IMR-90 (cell line): ENCODE results near the gene RPL23. TPM values are rescaled to one million over a fixed set of nuclear protein-coding genes. Genes with fewer than 3 reads are reported as not detected.

Experiments
- ATAC-seq: fragments of 200-7000 bp; cut with Tn5 transposase; 2 replicates; pipeline ENCODE4 v1.9.1; 2020; ENCODE audit warnings: low read depth, mild to moderate bottlenecking, moderate library complexity
- BruUV-seq: library from RNA; stranded (reverse); fragments of 400-500 nt; replicated peaks from 2 replicates; lab custom pipeline; 2021; lab: Mats Ljungman, UMichigan
- CTCF ChIA-PET: fragments of 300-600 bp; formaldehyde crosslinking; extraction: SDS; loops from one replicate; lab custom pipeline; 2021; ENCODE audit warnings: antibody characterized with exemption; lab: Yijun Ruan, JAX
- POLR2A ChIA-PET: fragments of 300-600 bp; sonication (Branson Sonifier 250); formaldehyde crosslinking; loops from one replicate; lab custom pipeline; 2022; ENCODE audit warnings: antibody characterized with exemption; ENCODE audit not compliant: unreplicated experiment; lab: Charles Lee
- DNase-seq: peaks from one replicate; pipeline ENCODE4 v3.0.0; 2013
- H2AFZ ChIP-seq: replicated peaks from 2 replicates; pipeline ENCODE3; 2013; ENCODE audit warnings: low read length, mild to moderate bottlenecking; ENCODE audit not compliant: poor library complexity
- H2AK5ac ChIP-seq: 2 replicates; pipeline ENCODE4 v1.6.1; 2013; ENCODE audit warnings: low read depth, low read length, inconsistent platforms
- H2AK9ac ChIP-seq: replicated peaks from 2 replicates; pipeline ENCODE3; 2013; ENCODE audit warnings: mild to moderate bottlenecking, low read depth, low read length, moderate library complexity; ENCODE audit not compliant: poor library complexity
- H2BK120ac ChIP-seq: 2 replicates; pipeline ENCODE4 v1.6.1; 2013; ENCODE audit warnings: low read depth, low read length, inconsistent platforms
- H2BK15ac ChIP-seq: 3 replicates; pipeline ENCODE4 v1.6.1; 2013; ENCODE audit warnings: low read depth, low read length, inconsistent platforms
- H2BK20ac ChIP-seq: 2 replicates; pipeline ENCODE4 v1.6.1; 2013; ENCODE audit warnings: low read depth, mild to moderate bottlenecking, inconsistent platforms, low read length, moderate library complexity
- H2BK5ac ChIP-seq: 2 replicates; pipeline ENCODE4 v1.6.1; 2013; ENCODE audit warnings: mild to moderate bottlenecking, low read depth, low read length, inconsistent platforms; ENCODE audit not compliant: poor library complexity, severe bottlenecking
- H3K14ac ChIP-seq: replicated peaks from 2 replicates; pipeline ENCODE4 v1.6.1; 2013; ENCODE audit warnings: low read depth, low read length, inconsistent platforms
- H3K18ac ChIP-seq: 2 replicates; pipeline ENCODE4 v1.6.1; 2013; ENCODE audit warnings: low read depth, low read length, control low read depth
- H3K23ac ChIP-seq: 2 replicates; pipeline ENCODE4 v1.6.1; 2013; ENCODE audit warnings: low read depth, low read length, inconsistent platforms
- H3K27ac ChIP-seq: 2 replicates; pipeline ENCODE4 v1.5.1; 2013; ENCODE audit warnings: mild to moderate bottlenecking, control low read depth, low read length; ENCODE audit not compliant: insufficient read depth
- H3K27me3 ChIP-seq: 2 replicates; pipeline ENCODE4 v1.6.1; 2013; ENCODE audit warnings: low read length; ENCODE audit not compliant: control insufficient read depth, insufficient read depth
- H3K36me3 ChIP-seq: 2 replicates; pipeline ENCODE4 v1.6.1; 2013; ENCODE audit warnings: low read length, mixed read lengths; ENCODE audit not compliant: control insufficient read depth, insufficient read depth
- H3K4ac ChIP-seq: 2 replicates; pipeline ENCODE4 v1.6.1; 2013; ENCODE audit warnings: low read depth, low read length, inconsistent platforms
- H3K4me1 ChIP-seq: 2 replicates; pipeline ENCODE4 v1.6.1; 2013; ENCODE audit warnings: low read length, mixed read lengths; ENCODE audit not compliant: control insufficient read depth, insufficient read depth
- H3K4me2 ChIP-seq: 2 replicates; pipeline ENCODE4 v1.6.1; 2013; ENCODE audit warnings: low read depth, mild to moderate bottlenecking, control low read depth, low read length, moderate library complexity
- H3K4me3 ChIP-seq: 2 replicates; pipeline ENCODE4 v1.5.1; 2013; ENCODE audit warnings: low read depth, mild to moderate bottlenecking, control low read depth, low read length, moderate library complexity; ENCODE audit not compliant: insufficient read depth
- H3K56ac ChIP-seq: 2 replicates; pipeline ENCODE4 v1.6.1; 2013; ENCODE audit warnings: low read length, inconsistent platforms; ENCODE audit not compliant: insufficient read depth; ENCODE audit errors: extremely low read depth
- H3K79me1 ChIP-seq, 2 experiments: 2 replicates each; pipeline ENCODE4 v1.6.1; 2013; ENCODE audit warnings: low read length in 2 of 2, inconsistent platforms in 1 of 2, low read depth in 1 of 2
- H3K9ac ChIP-seq: 2 replicates; pipeline ENCODE4 v1.6.1; 2013; ENCODE audit warnings: low read depth, low read length, control low read depth
- H3K9me1 ChIP-seq: 2 replicates; pipeline ENCODE4 v1.6.1; 2013; ENCODE audit warnings: low read length, inconsistent platforms; ENCODE audit not compliant: insufficient read depth
- H3K9me3 ChIP-seq: 2 replicates; pipeline ENCODE4 v1.6.1; 2013; ENCODE audit warnings: low read length; ENCODE audit not compliant: control insufficient read depth, insufficient read depth
- H4K20me1 ChIP-seq: 2 replicates; pipeline ENCODE4 v1.6.1; 2013; ENCODE audit warnings: low read length, inconsistent platforms; ENCODE audit not compliant: insufficient read depth
- H4K5ac ChIP-seq: 2 replicates; pipeline ENCODE4 v1.6.1; 2013; ENCODE audit warnings: mild to moderate bottlenecking, low read depth, low read length, control low read depth
- H4K8ac ChIP-seq, 2 experiments: 2 replicates each; pipeline ENCODE4 v1.6.1; 2013; ENCODE audit warnings: low read depth in 2 of 2, low read length in 2 of 2, control low read depth in 1 of 2, inconsistent platforms in 1 of 2
- H4K91ac ChIP-seq: 2 replicates; pipeline ENCODE4 v1.6.1; 2013; ENCODE audit warnings: low read depth, low read length, inconsistent platforms; ENCODE audit not compliant: insufficient read depth
- BHLHE40 ChIP-seq: fragments of 150-350 bp; IDR thresholded peaks from 2 replicates; pipeline ENCODE4 v1.6.1; 2016; ENCODE audit warnings: mild to moderate bottlenecking, low read depth, low read length
- CEBPB ChIP-seq: IDR thresholded peaks from 2 replicates; pipeline ENCODE4 v1.6.1; 2012; ENCODE audit warnings: low read depth, low read length, improper control_type of control experiment
- CHD1 ChIP-seq: IDR thresholded peaks from 2 replicates; pipeline ENCODE4 v1.6.1; 2012; ENCODE audit warnings: low read depth, low read length, improper control_type of control experiment
- FOS ChIP-seq: fragments of 150-350 bp; IDR thresholded peaks from 2 replicates; pipeline ENCODE4 v1.6.1; 2016; ENCODE audit warnings: low read depth, low read length
- MAFK ChIP-seq: IDR thresholded peaks from 2 replicates; pipeline ENCODE4 v1.6.1; 2012; ENCODE audit warnings: low read depth, low read length, improper control_type of control experiment
- MAZ ChIP-seq: IDR thresholded peaks from 2 replicates; pipeline ENCODE4 v1.6.1; 2012; ENCODE audit warnings: low read depth, mild to moderate bottlenecking, low read length, improper control_type of control experiment, moderate library complexity, borderline replicate concordance
- MXI1 ChIP-seq: IDR thresholded peaks from 2 replicates; pipeline ENCODE4 v1.6.1; 2012; ENCODE audit warnings: low read depth, mild to moderate bottlenecking, low read length, moderate library complexity, borderline replicate concordance
- NFE2L2 ChIP-seq: fragments of 150-350 bp; IDR thresholded peaks from 2 replicates; pipeline ENCODE4 v1.6.1; 2016; ENCODE audit warnings: low read depth, mild to moderate bottlenecking, low read length
- POLR2A ChIP-seq: IDR thresholded peaks from 2 replicates; pipeline ENCODE4 v1.6.1; 2012; ENCODE audit warnings: mild to moderate bottlenecking, low read depth, low read length
- RAD21 ChIP-seq: IDR thresholded peaks from 2 replicates; pipeline ENCODE4 v1.6.1; 2012; ENCODE audit warnings: low read length, improper control_type of control experiment
- RCOR1 ChIP-seq: IDR thresholded peaks from 2 replicates; pipeline ENCODE4 v1.6.1; 2012; ENCODE audit warnings: mild to moderate bottlenecking, low read length, improper control_type of control experiment; ENCODE audit not compliant: insufficient replicate concordance
- RFX5 ChIP-seq: IDR thresholded peaks from 2 replicates; pipeline ENCODE4 v1.8.0; 2012; ENCODE audit warnings: low read depth, mild to moderate bottlenecking, low read length, moderate library complexity
- SMC3 ChIP-seq: fragments of 150-350 bp; IDR thresholded peaks from 2 replicates; pipeline ENCODE4 v1.6.1; 2016; ENCODE audit warnings: low read depth, mild to moderate bottlenecking, antibody characterized with exemption, low read length, moderate library complexity
- WGBS, 2 experiments: methylation state at CpG; one replicate each; pipeline versions ENCODE4 v1.1.5 to v1.1.7; 2013; ENCODE audit warnings: missing lambda C conversion rate in 2 of 2; ENCODE audit not compliant: insufficient read length in 1 of 2; ENCODE audit errors: extremely low coverage in 2 of 2; 5-methylcytosine and 5-hydroxymethylcytosine counted together
- dilution Hi-C: fragments of 300-500 bp; cut with HindIII; formaldehyde crosslinking; loops from one replicate; pipeline ENCODE4 v1.14.3; 2018; ENCODE audit warnings: low sequenced_read_pairs; ENCODE audit not compliant: unreplicated experiment
- in situ Hi-C: fragments of 300-500 bp; cut with MboI; formaldehyde crosslinking; loops from 3 replicates; pipeline ENCODE4 v1.14.3; 2019; ENCODE audit warnings: low sequenced_read_pairs, inconsistent platforms, mixed read lengths
- intact Hi-C: fragments of 100-400 bp; cut with micrococcal nuclease; formaldehyde crosslinking; loops from 2 replicates; pipeline ENCODE4 v1.10.0; 2022
- polyA plus RNA-seq, 3 experiments: library from polyadenylated mRNA; depleted of rRNA; stranded (reverse); fragments of >200 nt; gene quantifications; 2 replicates each; pipeline ENCODE4 v1.2.3, GENCODE V29; 2012; ENCODE audit warnings: low replicate concordance in 1 of 3
- total RNA-seq: library from RNA; depleted of rRNA; stranded (reverse); fragments of >200 nt; gene quantifications from 2 replicates; pipeline ENCODE4 v1.2.3, GENCODE V29; 2012
- TF ChIP-seq, protein P1 (sequence below): fragments of 150-350 bp; IDR thresholded peaks from 2 replicates; pipeline ENCODE4 v1.6.1; 2016; ENCODE audit warnings: low read depth, mild to moderate bottlenecking, low read length, moderate library complexity, borderline replicate concordance
- TF ChIP-seq, protein P2 (sequence below): conservative IDR thresholded peaks from 2 replicates; pipeline ENCODE4 v1.5.1; 2012; ENCODE audit warnings: mild to moderate bottlenecking, low read depth, low read length, improper control_type of control experiment
- TF ChIP-seq, protein P3 (sequence below): fragments of 150-350 bp; IDR thresholded peaks from 2 replicates; pipeline ENCODE4 v1.6.1; 2017; ENCODE audit warnings: mild to moderate bottlenecking, antibody characterized with exemption, low read length, low read depth

RPL23 gene
- total and polyA plus RNA-seq, 2 of the 4 experiments (the other 2 are of a cell fraction): 1,170 to 2,308 TPM

DNA sequence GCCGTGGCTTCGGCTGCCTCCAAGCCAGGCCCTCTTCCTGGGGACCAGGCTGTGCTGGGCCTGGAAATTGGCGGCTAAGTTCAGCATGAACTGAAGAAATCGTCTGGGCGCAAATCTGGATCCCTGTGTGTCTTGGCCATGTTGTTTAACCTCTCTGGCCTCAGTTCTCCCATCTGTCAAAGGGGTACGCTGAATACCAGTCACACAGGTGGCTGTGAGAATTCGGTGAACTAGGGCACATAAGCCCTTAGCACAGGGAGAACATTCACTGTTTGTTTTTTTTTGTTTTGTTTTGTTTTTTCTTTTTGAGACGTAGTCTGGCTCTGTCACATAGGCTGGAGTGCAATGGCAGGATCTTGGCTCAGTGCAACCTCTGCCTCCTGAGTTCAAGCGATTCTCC lies 35.3 kb upstream of the RPL23 start:
- Histone ChIP-seq H3K9ac (no peak overlapping the region), H2AK5ac (no peak overlapping the region; the same call in 1 of the 2 replicates), H3K9me1 (peaks cover 38% of the 10 kb centered on the region), H3K27me3 (no peaks in the 10 kb centered on the region), H3K14ac (no peak overlapping the region), H3K4me2 (no peak overlapping the region), H3K79me1 (peaks cover 25 to 91% of the 10 kb centered on the region in 2 experiments; a peak in 3 of 4 replicates), H3K9me3 (no peaks in the 10 kb centered on the region), H3K23ac (no peak overlapping the region), H2BK20ac (no peak overlapping the region), H3K4me3 (no peak overlapping the region), H4K5ac (no peak overlapping the region), H2AK9ac (no peak overlapping the region), H2AFZ (no peak overlapping the region), H2BK5ac (no peak overlapping the region), H4K91ac (no peak overlapping the region), H4K8ac (no peak overlapping the region), H3K4ac (no peak overlapping the region), H3K36me3 (peaks cover 81% of the 10 kb centered on the region), H2BK15ac (no peak overlapping the region), H3K27ac (no peak overlapping the region), H2BK120ac (no peak overlapping the region), H3K56ac (no peak overlapping the region), H3K18ac (no peak overlapping the region), H4K20me1 (peaks cover 100% of the 10 kb centered on the region), H3K4me1 (peaks cover 27% of the 10 kb centered on the region)
- dilution Hi-C loops: no loop called here
- WGBS, 2 experiments: 95% methylated on average over 3 of the region's 9 CpGs; no CpG with 5 or more reads in 1 of the 2 experiments
- ATAC-seq (no peak), DNase-seq (no peak)
- BruUV-seq: no TSS peak
- intact Hi-C loops: no loop called here
- TF ChIP-seq MXI1: no peak
- no peak for TF ChIP-seq RCOR1
- no peak for TF ChIP-seq NFE2L2
- no peak for TF ChIP-seq CHD1
- TF ChIP-seq MAZ: no peak
- TF ChIP-seq, protein P1, sequence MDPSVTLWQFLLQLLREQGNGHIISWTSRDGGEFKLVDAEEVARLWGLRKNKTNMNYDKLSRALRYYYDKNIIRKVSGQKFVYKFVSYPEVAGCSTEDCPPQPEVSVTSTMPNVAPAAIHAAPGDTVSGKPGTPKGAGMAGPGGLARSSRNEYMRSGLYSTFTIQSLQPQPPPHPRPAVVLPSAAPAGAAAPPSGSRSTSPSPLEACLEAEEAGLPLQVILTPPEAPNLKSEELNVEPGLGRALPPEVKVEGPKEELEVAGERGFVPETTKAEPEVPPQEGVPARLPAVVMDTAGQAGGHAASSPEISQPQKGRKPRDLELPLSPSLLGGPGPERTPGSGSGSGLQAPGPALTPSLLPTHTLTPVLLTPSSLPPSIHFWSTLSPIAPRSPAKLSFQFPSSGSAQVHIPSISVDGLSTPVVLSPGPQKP: no peak
- TF ChIP-seq BHLHE40: no peak
- TF ChIP-seq, protein P2, sequence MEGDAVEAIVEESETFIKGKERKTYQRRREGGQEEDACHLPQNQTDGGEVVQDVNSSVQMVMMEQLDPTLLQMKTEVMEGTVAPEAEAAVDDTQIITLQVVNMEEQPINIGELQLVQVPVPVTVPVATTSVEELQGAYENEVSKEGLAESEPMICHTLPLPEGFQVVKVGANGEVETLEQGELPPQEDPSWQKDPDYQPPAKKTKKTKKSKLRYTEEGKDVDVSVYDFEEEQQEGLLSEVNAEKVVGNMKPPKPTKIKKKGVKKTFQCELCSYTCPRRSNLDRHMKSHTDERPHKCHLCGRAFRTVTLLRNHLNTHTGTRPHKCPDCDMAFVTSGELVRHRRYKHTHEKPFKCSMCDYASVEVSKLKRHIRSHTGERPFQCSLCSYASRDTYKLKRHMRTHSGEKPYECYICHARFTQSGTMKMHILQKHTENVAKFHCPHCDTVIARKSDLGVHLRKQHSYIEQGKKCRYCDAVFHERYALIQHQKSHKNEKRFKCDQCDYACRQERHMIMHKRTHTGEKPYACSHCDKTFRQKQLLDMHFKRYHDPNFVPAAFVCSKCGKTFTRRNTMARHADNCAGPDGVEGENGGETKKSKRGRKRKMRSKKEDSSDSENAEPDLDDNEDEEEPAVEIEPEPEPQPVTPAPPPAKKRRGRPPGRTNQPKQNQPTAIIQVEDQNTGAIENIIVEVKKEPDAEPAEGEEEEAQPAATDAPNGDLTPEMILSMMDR: no peak
- TF ChIP-seq MAFK: no peak
- TF ChIP-seq CEBPB: no peak
- no peak for TF ChIP-seq RFX5
- no peak for TF ChIP-seq RAD21
- TF ChIP-seq SMC3: no peak
- TF ChIP-seq, protein P3, sequence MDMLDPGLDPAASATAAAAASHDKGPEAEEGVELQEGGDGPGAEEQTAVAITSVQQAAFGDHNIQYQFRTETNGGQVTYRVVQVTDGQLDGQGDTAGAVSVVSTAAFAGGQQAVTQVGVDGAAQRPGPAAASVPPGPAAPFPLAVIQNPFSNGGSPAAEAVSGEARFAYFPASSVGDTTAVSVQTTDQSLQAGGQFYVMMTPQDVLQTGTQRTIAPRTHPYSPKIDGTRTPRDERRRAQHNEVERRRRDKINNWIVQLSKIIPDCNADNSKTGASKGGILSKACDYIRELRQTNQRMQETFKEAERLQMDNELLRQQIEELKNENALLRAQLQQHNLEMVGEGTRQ: no peak
- no peak for TF ChIP-seq FOS
- no peak for TF ChIP-seq POLR2A
- POLR2A ChIA-PET: no interaction called here
- in situ Hi-C loops: no loop called here
- CTCF ChIA-PET: interaction anchor here (0.6 kb wide), 1 partner anchor 28 kb away, joined by 3 read pairs; no protein-coding TSS in a partner anchor
